Smooth muscle cell (in vitro differentiated cells): ENCODE results near the gene ZDHHC8. TPM values are rescaled to one million over a fixed set of nuclear protein-coding genes. Genes with fewer than 3 reads are reported as not detected.

Experiments used
- DNase-seq: peaks from one replicate; lab custom pipeline; 2025; ENCODE audit not compliant: unreplicated experiment; lab: John Stamatoyannopoulos, UW
- H2AFZ ChIP-seq: fragments of 200-600 bp; sonication (generic); 2 replicates; pipeline ENCODE4 v1.6.0; 2016; ENCODE audit warnings: antibody characterized with exemption, low read depth, mild to moderate bottlenecking
- H3F3A ChIP-seq: fragments of 200-600 bp; sonication (generic); 2 replicates; pipeline ENCODE4 v1.6.0; 2017; ENCODE audit warnings: antibody characterized with exemption, low read depth
- H3K27ac ChIP-seq: fragments of 200-600 bp; sonication (generic); 2 replicates; pipeline ENCODE4 v1.5.1; 2016; ENCODE audit warnings: low read depth, mild to moderate bottlenecking
- H3K27me3 ChIP-seq: fragments of 200-600 bp; sonication (generic); 2 replicates; pipeline ENCODE4 v1.6.1; 2016; ENCODE audit warnings: low read depth, mild to moderate bottlenecking
- H3K36me3 ChIP-seq: fragments of 200-600 bp; sonication (generic); 2 replicates; pipeline ENCODE4 v1.5.1; 2016; ENCODE audit warnings: low read depth
- H3K4me1 ChIP-seq: fragments of 200-600 bp; sonication (generic); 2 replicates; pipeline ENCODE4 v1.5.1; 2016; ENCODE audit warnings: low read depth
- H3K4me2 ChIP-seq: fragments of 200-600 bp; sonication (generic); 2 replicates; pipeline ENCODE4 v1.6.0; 2016; ENCODE audit warnings: mild to moderate bottlenecking
- H3K4me3 ChIP-seq: fragments of 200-600 bp; sonication (generic); 2 replicates; pipeline ENCODE4 v1.5.1; 2016; ENCODE audit warnings: mild to moderate bottlenecking
- H3K79me2 ChIP-seq: fragments of 200-600 bp; sonication (generic); 2 replicates; pipeline ENCODE4 v1.6.0; 2016; ENCODE audit warnings: low read depth, mild to moderate bottlenecking
- H3K9ac ChIP-seq: fragments of 200-600 bp; sonication (generic); 2 replicates; pipeline ENCODE4 v1.6.0; 2016; ENCODE audit warnings: low read depth
- H3K9me3 ChIP-seq: fragments of 200-600 bp; sonication (generic); replicated peaks from 2 replicates; pipeline ENCODE4 v1.5.1; 2016; ENCODE audit warnings: low read depth
- H4K20me1 ChIP-seq: fragments of 200-600 bp; sonication (generic); 2 replicates; pipeline ENCODE4 v1.6.0; 2016; ENCODE audit warnings: low read depth
- CTCF ChIP-seq: fragments of 200-600 bp; sonication (generic); IDR thresholded peaks from 2 replicates; pipeline ENCODE4 v1.5.1; 2017; ENCODE audit warnings: borderline replicate concordance, mild to moderate bottlenecking, antibody characterized with exemption; ENCODE audit not compliant: insufficient read depth, poor library complexity, severe bottlenecking
- WGBS: methylation state at CpG from one replicate; pipeline ENCODE4 v1.1.7; 2016; ENCODE audit warnings: low lambda C conversion rate; 5-methylcytosine and 5-hydroxymethylcytosine counted together
- polyA plus RNA-seq: library from polyadenylated mRNA; unstranded; fragments of >200 nt; fragmentation: Nextera tagmentation; extraction: Ambion mirVana; gene quantifications from 2 replicates; pipeline ENCODE4 v1.2.1, GENCODE V29; 2016
- total RNA-seq: library from RNA; depleted of rRNA; stranded (reverse); fragments of >200 nt; gene quantifications from 2 replicates; pipeline ENCODE4 v1.2.3, GENCODE V29; 2014

Gene ZDHHC8
- total and polyA plus RNA-seq, 2 experiments from 2014 or later: 12.7 to 53.9 TPM

GRCh38 chr22:20117633-20118299, 13.8 kb upstream of the ZDHHC8 start:
- Histone ChIP-seq H2AFZ (no peak overlapping the region), H3K4me1 (peaks cover 12% of the 10 kb centered on the region), H3K27ac (peak overlapping the region; percentile 84), H3K4me3 (peak overlapping the region; percentile 99), H3K9ac (peak overlapping the region; percentile 98), H3K4me2 (peak overlapping the region; percentile 99), H3F3A (peaks cover 7% of the 10 kb centered on the region), H3K9me3 (no peaks in the 10 kb centered on the region), H3K79me2 (peaks cover 66% of the 10 kb centered on the region), H3K36me3 (no peaks in the 10 kb centered on the region), H3K27me3 (no peaks in the 10 kb centered on the region), H4K20me1 (peaks cover 26% of the 10 kb centered on the region)
- WGBS: under 1% methylated on average over 34 of the region's 66 CpGs
- no peak for TF ChIP-seq CTCF
- no peak for DNase-seq

GRCh38 chr22:20118300-20119020, 13.1 kb upstream of the ZDHHC8 start:
- Histone ChIP-seq H4K20me1 (peaks cover 27% of the 10 kb centered on the region), H3K27me3 (no peaks in the 10 kb centered on the region), H3K4me2 (peak overlapping the region; percentile 99), H3F3A (peaks cover 7% of the 10 kb centered on the region), H2AFZ (no peak overlapping the region), H3K27ac (peak overlapping the region; percentile 66), H3K79me2 (peaks cover 66% of the 10 kb centered on the region), H3K4me3 (peak overlapping the region; percentile 99), H3K9me3 (no peaks in the 10 kb centered on the region), H3K9ac (peak overlapping the region; percentile 68), H3K36me3 (no peaks in the 10 kb centered on the region), H3K4me1 (peaks cover 12% of the 10 kb centered on the region)
- TF ChIP-seq CTCF: no peak
- no peak for DNase-seq
- WGBS: 32% methylated on average over 8 of the region's 8 CpGs

GRCh38 chr22:20121856-20122415, 9.7 kb upstream of the ZDHHC8 start:
- 97% methylated on average over 22 of the region's 22 CpGs for WGBS
- H3K27ac ChIP-seq: no peak overlapping the region
- H3K4me2 ChIP-seq: no peak overlapping the region
- H3K4me1 ChIP-seq: peaks cover 9% of the 10 kb centered on the region
- H2AFZ ChIP-seq: no peak overlapping the region
- H3K4me3 ChIP-seq: no peak overlapping the region
- no peak for TF ChIP-seq CTCF
- H3K36me3 ChIP-seq: peaks cover 5% of the 10 kb centered on the region
- no peak overlapping the region for H3K9ac ChIP-seq
- H3F3A ChIP-seq: peaks cover 7% of the 10 kb centered on the region
- H4K20me1 ChIP-seq: peaks cover 43% of the 10 kb centered on the region
- H3K79me2 ChIP-seq: peaks cover 49% of the 10 kb centered on the region
- no peak for DNase-seq
- no peaks in the 10 kb centered on the region for H3K27me3 ChIP-seq
- no peaks in the 10 kb centered on the region for H3K9me3 ChIP-seq
